OCI-LY3 (cell line): ENCODE measurements around the gene BABAM2.

ENCODE experiments used
- H2AFZ ChIP-seq: fragments of 200-600, 300-600 bp; shearing (Covaris generic); 2 replicates; pipeline ENCODE4 v1.6.0; 2014; ENCODE audit warnings: antibody characterized with exemption, low read depth, low read length
- H3K27ac ChIP-seq: fragments of 200-600, 300-600 bp; sonication (generic); 2 replicates; pipeline ENCODE4 v1.5.1; 2014; ENCODE audit warnings: mild to moderate bottlenecking, low read length, moderate library complexity, mixed read lengths
- H3K27me3 ChIP-seq: fragments of 200-600, 300-600 bp; sonication (generic); 2 replicates; pipeline ENCODE4 v1.6.1; 2014; ENCODE audit warnings: low read depth, low read length, mixed read lengths
- H3K36me3 ChIP-seq: fragments of 200-600, 300-600 bp; sonication (generic); replicated peaks from 2 replicates; pipeline ENCODE3; 2014; ENCODE audit warnings: low read depth, low read length, mixed read lengths
- H3K4me1 ChIP-seq: fragments of 300-600, 200-600 bp; sonication (generic); 2 replicates; pipeline ENCODE4 v1.6.1; 2014; ENCODE audit warnings: low read length, mixed read lengths
- H3K4me2 ChIP-seq: fragments of 200-600, 300-600 bp; sonication (generic); 2 replicates; pipeline ENCODE4 v1.6.1; 2014; ENCODE audit warnings: low read length, mixed read lengths
- H3K4me3 ChIP-seq: fragments of 300-600, 200-600 bp; sonication (generic); 2 replicates; pipeline ENCODE4 v1.5.1; 2014; ENCODE audit warnings: antibody characterized with exemption, mild to moderate bottlenecking, low read length, moderate library complexity
- H3K79me2 ChIP-seq: fragments of 300-600, 200-600 bp; shearing (Covaris generic); 2 replicates; pipeline ENCODE4 v1.6.1; 2014; ENCODE audit warnings: mild to moderate bottlenecking, low read length, mixed read lengths
- H3K9ac ChIP-seq: fragments of 300-600, 200-600 bp; shearing (Covaris generic); 2 replicates; pipeline ENCODE4 v1.6.0; 2014; ENCODE audit warnings: mild to moderate bottlenecking, low read length, moderate library complexity
- H3K9me3 ChIP-seq: fragments of 200-600, 300-600 bp; shearing (Covaris generic); 2 replicates; pipeline ENCODE4 v1.6.1; 2014; ENCODE audit warnings: low read length, mixed read lengths; ENCODE audit not compliant: insufficient read depth
- H4K20me1 ChIP-seq: fragments of 200-600, 300-600 bp; sonication (generic); 2 replicates; pipeline ENCODE4 v1.6.1; 2016; ENCODE audit warnings: low read length, mixed read lengths; ENCODE audit not compliant: insufficient read depth
- CTCF ChIP-seq: fragments of 200-600, 300-600 bp; sonication (generic); IDR thresholded peaks from 2 replicates; pipeline ENCODE4 v1.5.1; 2014; ENCODE audit warnings: antibody characterized with exemption, low read length, low read depth
- EZH2phosphoT487 ChIP-seq: fragments of 200-600 bp; shearing (Covaris generic); IDR thresholded peaks from 2 replicates; pipeline ENCODE4 v1.6.1; 2018; ENCODE audit warnings: antibody characterized with exemption, mixed run types, low read depth

BABAM2 gene

DNA sequence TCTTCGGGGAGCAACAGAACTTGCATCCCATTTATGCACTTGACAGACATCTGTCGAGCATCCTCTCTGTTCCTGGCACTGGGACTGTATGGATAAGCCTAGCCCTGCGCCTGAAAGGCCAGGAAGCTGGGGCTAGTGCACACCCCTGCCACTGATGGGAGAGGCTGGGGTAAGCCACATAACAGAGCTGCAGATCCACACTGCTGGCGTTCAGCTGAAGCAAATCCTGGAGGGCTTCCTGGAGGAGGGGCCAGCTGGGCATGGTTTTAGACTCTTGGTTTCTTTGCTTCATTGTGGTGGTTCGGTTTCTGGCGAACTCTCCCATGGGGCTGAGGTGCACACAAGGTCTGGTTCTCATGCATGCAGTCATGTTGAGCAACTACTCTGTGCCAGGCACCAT, 456.7 kb downstream of the BABAM2 start:
- H3K27me3 ChIP-seq = no peaks in the 10 kb centered on the region
- no peak overlapping the region for H3K9ac ChIP-seq
- no peak overlapping the region for H2AFZ ChIP-seq
- H3K27ac ChIP-seq = no peak overlapping the region
- no peaks in the 10 kb centered on the region for H3K9me3 ChIP-seq
- H3K4me2 ChIP-seq = no peak overlapping the region
- H3K36me3 ChIP-seq = no peaks in the 10 kb centered on the region
- no peaks in the 10 kb centered on the region for H4K20me1 ChIP-seq
- H3K79me2 ChIP-seq = no peaks in the 10 kb centered on the region
- no peak for TF ChIP-seq EZH2phosphoT487
- TF ChIP-seq CTCF = no peak
- H3K4me1 ChIP-seq = peaks cover 30% of the 10 kb centered on the region
- no peak overlapping the region for H3K4me3 ChIP-seq

- Histone ChIP-seq H3K4me3 (no peak overlapping the region), H3K9me3 (no peaks in the 10 kb centered on the region), H3K27ac (no peak overlapping the region), H4K20me1 (no peaks in the 10 kb centered on the region), H3K9ac (no peak overlapping the region), H3K4me2 (no peak overlapping the region), H2AFZ (no peak overlapping the region), H3K4me1 (peaks cover 28% of the 10 kb centered on the region), H3K79me2 (no peaks in the 10 kb centered on the region), H3K27me3 (no peaks in the 10 kb centered on the region), H3K36me3 (no peaks in the 10 kb centered on the region)
- TF ChIP-seq EZH2phosphoT487 (no peak), CTCF (no peak)
Observed at GRCh38 chr2:28347596-28347995, 457.1 kb downstream of the BABAM2 start.

- Histone ChIP-seq H3K9me3 (no peaks in the 10 kb centered on the region), H3K27ac (no peak overlapping the region)
Observed at GRCh38 chr2:28348149-28348567, 457.6 kb downstream of the BABAM2 start.

GRCh38 chr2:28348921-28349320, 458.4 kb downstream of the BABAM2 start:
- Histone ChIP-seq H3K9ac (no peak overlapping the region), H2AFZ (no peak overlapping the region), H3K4me3 (no peak overlapping the region), H3K36me3 (no peaks in the 10 kb centered on the region), H3K27me3 (no peaks in the 10 kb centered on the region), H3K27ac (no peak overlapping the region), H3K79me2 (no peaks in the 10 kb centered on the region), H3K4me2 (no peak overlapping the region), H3K9me3 (no peaks in the 10 kb centered on the region), H4K20me1 (no peaks in the 10 kb centered on the region), H3K4me1 (peaks cover 20% of the 10 kb centered on the region)
- TF ChIP-seq CTCF = no peak
- TF ChIP-seq EZH2phosphoT487 = no peak

More at GRCh38 chr2:28348149-28348567, 457.6 kb downstream of the BABAM2 start:
- H3K4me2 ChIP-seq = no peak overlapping the region
- H2AFZ ChIP-seq = no peak overlapping the region
- H4K20me1 ChIP-seq = no peaks in the 10 kb centered on the region
- peaks cover 23% of the 10 kb centered on the region for H3K4me1 ChIP-seq
- no peaks in the 10 kb centered on the region for H3K27me3 ChIP-seq
- no peak overlapping the region for H3K9ac ChIP-seq
- no peaks in the 10 kb centered on the region for H3K79me2 ChIP-seq
- TF ChIP-seq EZH2phosphoT487 (no peak), CTCF (no peak)
- no peak overlapping the region for H3K4me3 ChIP-seq
- no peaks in the 10 kb centered on the region for H3K36me3 ChIP-seq
